GM15510 (cell line): ENCODE data around the gene IRAK1BP1.

ENCODE experiments used
- POLR2A ChIP-seq: IDR thresholded peaks from 3 replicates; pipeline ENCODE4 v1.6.1; 2011; ENCODE audit warnings: borderline replicate concordance; ENCODE audit not compliant: insufficient read length; ENCODE audit errors: extremely low read depth

Gene IRAK1BP1

GRCh38 chr6:78863576-78863975, 3.8 kb upstream of the IRAK1BP1 start:
- no peak for TF ChIP-seq POLR2A

GRCh38 chr6:78864957-78865356, 2.4 kb upstream of the IRAK1BP1 start:
- no peak for TF ChIP-seq POLR2A

- no peak for TF ChIP-seq POLR2A
Observed at GRCh38 chr6:78867020-78867369, 356 bp upstream of the IRAK1BP1 start.

GRCh38 chr6:78868116-78868515, 765 bp downstream of the IRAK1BP1 start:
- TF ChIP-seq POLR2A: no peak

GRCh38 chr6:78875505-78875904, 8.2 kb downstream of the IRAK1BP1 start:
- TF ChIP-seq POLR2A: no peak

- no peak for TF ChIP-seq POLR2A
Observed at GRCh38 chr6:78883651-78884050, 16.3 kb downstream of the IRAK1BP1 start.

- TF ChIP-seq POLR2A: no peak
Observed at GRCh38 chr6:78896227-78896626, 28.9 kb downstream of the IRAK1BP1 start.

GRCh38 chr6:78908621-78909020, 41.3 kb downstream of the IRAK1BP1 start:
- TF ChIP-seq POLR2A: no peak

- no peak for TF ChIP-seq POLR2A
Observed at GRCh38 chr6:78909391-78909790, 42.0 kb downstream of the IRAK1BP1 start.

- TF ChIP-seq POLR2A: no peak
Observed at GRCh38 chr6:78910010-78910409, 42.7 kb downstream of the IRAK1BP1 start.

GRCh38 chr6:78910591-78911171, 43.3 kb downstream of the IRAK1BP1 start:
- TF ChIP-seq POLR2A: no peak

GRCh38 chr6:78911218-78911940, 44.0 kb downstream of the IRAK1BP1 start:
- no peak for TF ChIP-seq POLR2A

- TF ChIP-seq POLR2A: no peak
Observed at GRCh38 chr6:78916411-78916810, 49.1 kb downstream of the IRAK1BP1 start.

GRCh38 chr6:78917788-78918187, 50.4 kb downstream of the IRAK1BP1 start:
- TF ChIP-seq POLR2A: no peak

- TF ChIP-seq POLR2A: no peak
Observed at GRCh38 chr6:78925317-78925716, 58.0 kb downstream of the IRAK1BP1 start.

GRCh38 chr6:78935553-78935952, 68.2 kb downstream of the IRAK1BP1 start:
- TF ChIP-seq POLR2A: no peak

GRCh38 chr6:78936515-78936914, 69.2 kb downstream of the IRAK1BP1 start:
- no peak for TF ChIP-seq POLR2A

- no peak for TF ChIP-seq POLR2A
Observed at GRCh38 chr6:78942446-78942845, 75.1 kb downstream of the IRAK1BP1 start.

GRCh38 chr6:78947529-78947928, 80.2 kb downstream of the IRAK1BP1 start:
- no peak for TF ChIP-seq POLR2A
